CD4-positive, alpha-beta T cell treated with Interferon alpha-2 for 1 hour (primary cell): ENCODE data around the gene ELP4.

ENCODE experiments used
- DNase-seq, 2 donors: peaks; one replicate each; pipeline ENCODE4 v3.0.0-alpha.2; 2020 to 2022

Gene ELP4

DNA sequence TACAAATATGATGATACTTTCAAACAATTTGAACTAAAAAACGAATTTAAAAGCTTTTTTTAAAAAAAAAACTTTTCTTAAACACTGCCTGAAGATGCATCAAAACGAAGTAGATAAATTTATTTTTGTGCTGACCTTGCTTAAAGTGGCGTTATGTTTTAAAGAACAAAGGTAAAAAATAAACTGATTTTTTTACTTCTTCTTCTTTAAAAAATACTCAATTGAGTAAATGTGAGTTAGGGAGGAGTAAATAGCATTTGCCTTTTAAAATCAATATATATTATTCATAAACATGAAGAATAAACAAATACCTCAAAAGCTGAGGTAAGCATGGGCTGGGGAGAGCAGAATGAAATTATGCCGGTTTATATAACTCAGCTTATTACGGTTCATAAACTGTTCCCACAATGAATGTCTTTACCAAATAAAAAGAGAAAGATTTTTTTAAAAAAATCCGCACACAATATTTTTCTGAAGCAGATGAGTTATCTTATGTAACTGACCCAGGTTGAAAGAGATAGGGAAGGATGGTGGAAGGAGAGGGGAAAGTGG lies 292.5 kb downstream of the ELP4 start:
- no peak for DNase-seq

DNA sequence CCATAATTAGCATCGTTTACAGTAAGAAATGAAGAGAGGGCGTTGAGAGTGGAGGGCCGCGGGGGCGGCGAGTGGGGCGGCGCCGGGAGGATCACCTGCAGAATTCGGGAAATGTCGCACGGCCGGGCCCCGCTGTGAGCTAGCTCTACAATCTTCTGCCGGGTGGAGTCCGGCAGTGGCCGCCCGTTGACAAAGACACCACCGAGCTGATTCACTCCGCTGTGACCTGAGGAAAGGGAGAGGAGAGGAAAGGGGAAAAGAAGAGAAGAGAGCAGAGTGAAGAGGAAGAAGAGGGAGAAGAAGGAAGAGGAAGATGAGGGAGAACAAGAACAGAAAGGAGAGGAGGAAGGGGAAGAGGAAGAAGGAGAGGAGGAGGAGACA lies 293.0 kb downstream of the ELP4 start:
- DNase-seq = no peak

DNA sequence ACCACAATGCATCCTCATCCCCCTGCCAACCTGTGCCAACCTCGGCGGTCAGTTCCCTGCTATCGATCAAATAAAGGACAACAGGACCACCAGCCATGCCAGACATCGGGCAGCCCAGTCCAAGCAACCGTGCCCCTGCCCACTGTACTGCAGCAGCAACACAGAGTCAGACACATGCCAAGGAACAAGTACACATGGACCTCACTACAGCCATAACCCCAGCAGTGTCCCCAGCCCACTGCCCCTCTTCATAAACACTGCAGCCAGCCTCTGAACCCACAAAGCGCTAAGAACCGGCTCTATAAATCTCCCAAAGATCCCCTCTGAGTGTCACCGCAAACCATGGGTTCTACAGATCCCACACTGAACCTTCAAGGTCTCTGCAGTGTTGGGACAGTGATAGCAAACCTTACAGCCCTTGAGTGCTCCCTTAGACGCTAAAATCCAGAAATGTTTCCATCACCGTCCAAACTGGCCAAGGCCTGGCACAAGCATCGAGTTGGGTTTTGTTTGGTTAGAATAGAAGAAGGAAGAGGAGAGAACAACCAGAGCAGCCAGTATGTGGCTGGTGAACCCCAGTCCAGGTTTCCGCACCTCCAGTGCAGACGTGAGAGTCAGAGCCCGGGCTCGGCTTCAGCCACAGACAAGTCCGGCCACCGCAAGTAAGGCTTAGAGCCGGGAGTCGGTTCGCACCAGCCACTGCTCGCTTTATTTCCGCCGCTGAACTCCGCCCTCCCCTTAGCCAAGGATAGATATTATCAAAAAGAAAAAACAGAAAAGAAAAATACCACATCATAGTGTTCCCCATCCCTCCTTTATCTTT lies 293.6 kb downstream of the ELP4 start:
- DNase-seq = no peak

DNA sequence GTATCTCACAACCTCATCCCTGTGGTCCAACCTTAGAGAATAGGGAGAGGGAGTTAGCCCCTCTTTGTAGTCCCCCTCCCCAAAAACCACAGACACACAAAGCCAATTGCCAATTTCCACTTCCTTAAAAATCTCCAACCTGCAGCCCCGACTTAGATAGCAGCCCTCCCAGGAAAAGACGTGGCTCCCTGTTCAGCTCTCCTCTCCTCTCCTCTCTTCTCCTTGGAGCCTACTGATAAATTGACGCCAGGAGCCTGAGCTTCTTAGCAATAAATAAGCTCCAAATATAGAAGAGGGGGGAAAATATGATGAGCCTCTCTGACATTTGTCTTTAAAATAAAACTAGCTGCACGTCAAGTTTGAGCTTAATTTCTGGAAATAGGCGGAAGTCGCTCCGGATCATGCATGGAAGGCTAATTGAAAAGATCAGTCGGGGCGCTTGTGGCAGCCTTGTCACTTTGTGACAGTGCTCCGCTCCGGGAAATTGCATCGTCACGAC lies 294.3 kb downstream of the ELP4 start:
- DNase-seq = no peak

DNA sequence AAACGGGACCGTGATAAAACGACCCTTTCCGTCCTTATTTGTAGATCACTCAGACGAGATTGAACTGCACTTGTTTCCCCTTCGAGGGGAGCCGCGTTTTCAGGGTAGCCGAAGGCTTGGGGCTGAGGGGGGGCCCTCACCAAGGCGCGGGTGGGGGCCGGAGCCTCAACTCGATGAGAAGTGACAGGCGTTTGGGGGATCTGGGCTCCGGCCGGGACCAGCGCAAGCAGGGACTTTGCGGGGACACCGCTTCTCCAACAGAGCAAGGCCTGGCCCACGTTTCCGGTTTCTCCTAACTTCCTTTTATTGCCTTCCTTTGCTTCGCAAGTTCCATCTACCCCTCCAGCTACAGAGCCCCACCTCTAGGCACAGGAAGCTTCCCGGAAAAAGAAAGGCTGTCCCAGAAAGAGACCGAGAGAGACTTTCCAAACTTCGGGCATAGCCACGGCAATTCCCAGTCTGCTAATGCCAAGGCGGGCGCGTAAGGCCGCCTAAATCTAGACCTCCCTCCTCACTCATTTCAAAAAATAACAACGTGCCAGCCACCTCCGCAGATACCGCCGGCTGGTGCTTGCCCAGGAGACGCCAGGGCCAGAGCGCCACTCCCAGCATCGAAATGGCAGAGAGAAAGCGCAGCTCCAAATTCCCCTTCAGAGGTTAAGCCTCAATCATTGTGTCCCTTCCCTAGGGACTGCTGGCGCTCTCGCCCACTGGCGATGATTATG lies 294.9 kb downstream of the ELP4 start:
- DNase-seq = no peak

DNA sequence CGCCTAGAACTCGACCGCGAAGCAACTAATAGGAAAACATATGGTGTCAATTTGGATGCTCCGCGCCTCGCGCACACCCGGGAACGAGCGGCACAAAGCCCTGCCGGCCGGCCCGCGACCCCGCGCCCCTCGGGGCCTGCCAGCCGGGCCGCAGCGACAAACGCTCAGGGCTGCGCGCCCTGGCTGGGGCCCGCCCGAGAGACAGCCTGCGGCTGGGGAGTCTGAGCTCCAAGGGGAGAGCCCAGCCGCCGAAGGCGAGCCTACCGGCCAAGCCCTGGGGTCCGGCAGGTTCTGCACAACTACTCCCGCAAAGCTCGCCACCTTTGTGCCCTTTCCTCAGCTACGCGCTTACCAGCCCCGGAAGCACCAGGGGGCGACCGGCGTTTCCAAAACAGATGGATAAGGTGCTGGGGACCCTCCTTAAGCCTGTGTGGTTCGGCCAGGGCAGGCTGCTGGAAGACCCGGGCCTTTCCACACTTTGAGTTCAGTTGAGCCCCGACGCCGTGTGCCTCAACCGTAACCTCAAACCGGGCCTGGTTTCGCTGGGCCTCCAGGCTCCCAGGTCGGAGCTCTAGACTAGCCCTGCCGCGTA lies 295.6 kb downstream of the ELP4 start:
- no peak for DNase-seq

DNA sequence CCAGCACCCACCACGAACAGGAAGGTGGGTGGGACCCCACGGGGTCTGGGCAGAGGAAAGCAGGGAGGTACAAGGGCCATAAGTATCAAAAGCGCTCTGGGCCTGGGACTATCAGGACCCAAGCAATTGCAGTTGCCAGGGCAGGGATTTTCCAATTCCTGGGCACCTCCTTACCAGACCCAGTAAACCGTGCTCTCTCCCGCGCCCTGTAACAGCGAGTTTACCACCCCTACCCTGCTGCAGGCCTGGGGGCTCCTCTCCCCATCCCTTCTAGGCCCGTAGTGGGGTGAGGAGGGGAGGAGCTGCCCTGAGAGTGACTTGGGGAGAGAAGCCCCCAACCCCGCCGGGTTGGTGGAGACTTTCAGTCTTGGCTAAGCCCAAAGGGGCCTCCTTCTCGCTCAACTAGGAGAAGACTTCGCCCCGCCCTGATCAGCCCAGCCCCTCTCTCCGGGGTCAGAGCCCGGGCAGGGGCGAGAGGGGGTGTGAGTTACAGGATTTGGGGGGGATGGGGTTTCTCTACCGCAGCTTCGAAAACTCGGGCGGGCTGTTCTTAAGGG lies 296.1 kb downstream of the ELP4 start:
- DNase-seq = no peak

DNA sequence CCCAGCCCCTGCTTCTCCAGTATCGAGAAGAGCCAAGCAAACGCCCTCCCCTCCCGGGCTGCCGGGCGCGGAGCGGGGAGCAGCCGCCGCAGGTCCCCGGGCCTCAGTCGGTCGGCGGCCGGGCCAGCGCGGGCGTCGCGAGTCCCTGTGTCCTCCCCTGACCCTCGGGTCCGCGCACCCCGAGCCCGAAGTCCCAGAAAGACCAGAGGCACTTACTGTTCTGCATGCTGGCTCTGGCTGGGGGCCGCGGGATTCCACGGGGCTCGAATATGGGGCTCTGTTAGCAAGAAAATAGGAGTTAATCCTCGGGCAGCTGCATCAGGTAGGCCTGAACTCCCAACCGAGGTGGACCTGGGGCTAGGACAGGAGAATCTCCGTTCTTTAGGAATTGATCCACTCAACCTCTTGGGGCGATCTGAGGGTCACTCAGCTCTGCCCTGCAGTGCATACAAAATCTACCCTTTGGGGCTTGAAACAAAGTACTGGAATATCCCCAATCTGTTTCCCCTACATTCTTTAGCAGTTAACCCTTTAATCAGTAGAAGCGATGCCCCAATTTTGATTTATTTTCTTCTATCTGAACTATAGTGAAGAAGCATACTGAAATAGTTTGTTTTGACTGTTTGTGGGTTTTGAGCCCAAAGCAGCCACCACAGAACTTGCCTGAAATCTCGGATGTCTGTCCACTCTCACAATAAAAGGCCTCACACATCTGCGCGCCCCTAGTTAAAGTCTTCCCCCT lies 296.8 kb downstream of the ELP4 start:
- no peak for DNase-seq

DNA sequence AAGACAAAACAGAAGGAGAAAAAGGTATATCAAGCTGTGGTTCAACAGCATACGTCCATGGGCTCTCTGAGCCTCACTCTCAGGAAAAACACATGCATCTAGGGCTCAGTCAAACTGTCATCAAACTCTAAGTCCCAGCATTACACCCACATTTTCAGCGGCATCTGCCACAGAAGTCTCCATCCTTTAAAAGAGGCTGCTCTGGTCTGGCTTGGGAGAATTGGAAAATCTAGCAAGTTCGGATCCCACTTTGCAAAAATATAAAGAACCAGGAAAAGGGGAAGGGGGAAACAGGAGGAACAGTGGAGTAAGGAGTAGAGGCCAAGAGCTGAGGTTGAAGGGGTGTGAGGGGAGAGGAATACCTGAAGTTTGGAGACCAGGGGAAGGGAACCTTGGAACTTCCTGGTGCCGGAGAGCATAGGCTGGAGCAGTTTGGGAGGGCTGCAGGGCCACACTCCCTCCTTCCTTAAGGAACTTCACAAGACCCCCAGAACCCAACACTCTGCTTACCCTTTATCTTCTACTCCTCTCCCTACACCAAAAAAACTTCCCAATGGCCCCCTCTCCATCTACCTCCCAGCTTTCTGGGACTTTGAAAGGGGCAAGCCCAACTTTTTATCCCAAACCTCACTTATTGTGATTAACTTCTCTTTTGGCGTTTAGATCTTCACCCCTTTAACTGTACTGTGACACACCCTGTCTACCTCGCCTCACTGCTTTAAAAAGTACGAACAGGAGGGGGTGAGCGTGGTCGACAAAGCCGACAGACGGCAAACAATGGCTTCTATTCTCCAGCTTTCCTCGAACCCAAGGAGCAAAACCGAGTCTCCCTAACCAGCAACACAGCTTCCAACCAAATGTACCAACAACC lies 297.6 kb downstream of the ELP4 start:
- no peak for DNase-seq

DNA sequence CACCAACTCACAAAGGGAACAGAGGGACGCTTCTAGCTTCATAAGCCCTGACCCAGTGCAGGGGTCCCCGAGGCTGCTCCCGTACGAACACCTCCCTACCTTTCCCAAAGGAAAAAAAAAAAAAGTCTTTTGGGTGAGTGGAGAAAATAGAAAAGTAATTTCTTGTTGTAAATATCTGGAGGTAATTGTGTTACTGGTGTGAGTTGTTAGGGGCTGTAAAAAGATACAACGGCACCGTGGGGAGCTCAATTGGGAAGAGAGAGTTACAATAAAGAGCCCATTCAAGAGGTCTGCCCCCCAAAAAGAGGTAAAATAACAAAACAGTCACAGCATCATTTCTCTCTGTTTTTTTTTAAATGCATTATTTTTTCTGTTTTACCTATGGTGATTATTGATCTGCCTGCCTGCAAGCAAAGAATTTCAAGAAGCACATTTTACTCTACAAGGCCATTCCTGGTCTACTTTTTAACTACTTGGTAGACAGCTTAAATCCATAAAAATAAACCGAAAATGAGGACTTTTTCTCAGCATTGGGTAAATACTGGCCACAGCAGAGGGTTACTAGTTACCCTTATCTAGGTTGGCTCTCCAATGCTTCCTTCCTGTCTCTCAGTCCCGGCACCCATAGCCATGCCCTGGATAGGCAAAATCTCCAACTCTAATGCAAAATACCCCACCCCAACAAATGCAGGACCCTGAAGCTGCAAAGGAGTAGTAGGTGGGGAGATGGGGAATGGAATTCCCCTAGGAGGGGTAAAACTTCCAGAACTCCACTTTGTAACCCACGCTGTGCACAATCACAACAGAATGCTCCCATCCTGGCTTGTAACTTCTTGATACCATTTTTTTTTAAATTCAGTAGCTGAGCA lies 298.5 kb downstream of the ELP4 start:
- no peak for DNase-seq

DNA sequence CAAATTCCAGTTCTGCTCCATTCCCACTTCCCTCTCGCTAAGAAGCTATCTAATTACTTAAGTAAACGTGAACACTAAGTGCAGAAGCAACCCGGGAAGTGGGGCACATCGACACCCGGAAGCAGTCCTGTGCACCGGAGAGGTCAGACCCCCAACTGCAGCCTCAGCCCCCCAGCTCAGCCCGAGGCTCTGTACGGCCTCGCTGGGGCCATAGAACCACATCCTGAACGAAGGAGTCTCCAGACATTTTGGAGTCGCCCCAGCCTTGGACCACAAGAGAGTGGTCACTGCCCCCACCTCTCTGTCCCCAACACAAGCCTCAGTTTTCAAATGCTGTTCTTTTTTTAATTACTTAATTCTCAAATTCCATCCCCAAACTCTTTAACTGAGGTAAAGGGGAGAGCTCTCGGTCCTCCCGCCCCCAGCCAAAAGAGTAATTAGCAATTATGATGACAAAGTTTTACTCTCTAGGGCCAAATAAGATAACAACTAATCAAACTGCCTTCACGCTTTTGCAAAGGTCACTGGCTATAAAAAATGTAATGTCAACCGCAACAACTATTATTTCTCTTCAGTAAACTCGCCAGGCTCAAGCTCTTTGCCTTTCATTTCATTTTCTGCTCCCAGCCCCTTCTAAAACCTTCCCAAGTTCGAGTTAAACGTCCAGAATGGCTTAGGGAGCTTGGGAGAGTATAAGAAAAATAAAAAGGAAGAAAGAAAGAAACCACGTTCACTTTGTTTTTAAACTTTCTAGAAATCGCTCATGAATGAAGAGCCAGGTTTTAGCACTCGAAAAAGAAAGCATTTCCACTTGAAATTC lies 299.4 kb downstream of the ELP4 start:
- no peak for DNase-seq

DNA sequence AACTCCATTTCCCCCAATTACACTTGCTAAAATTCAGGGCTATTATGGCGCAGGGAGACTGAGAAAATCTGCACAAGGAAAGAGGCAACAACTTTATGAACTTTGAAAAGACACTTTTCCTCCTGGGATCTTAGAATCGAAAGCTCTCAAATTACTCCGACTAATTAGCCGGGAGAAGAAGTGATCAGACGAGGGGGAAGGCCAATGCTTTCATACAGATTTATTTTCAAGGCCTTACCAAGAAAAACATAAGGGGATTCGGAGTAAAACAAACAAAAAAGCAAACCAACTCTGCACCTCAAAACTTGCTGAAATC lies 299.9 kb downstream of the ELP4 start:
- DNase-seq = no peak

DNA sequence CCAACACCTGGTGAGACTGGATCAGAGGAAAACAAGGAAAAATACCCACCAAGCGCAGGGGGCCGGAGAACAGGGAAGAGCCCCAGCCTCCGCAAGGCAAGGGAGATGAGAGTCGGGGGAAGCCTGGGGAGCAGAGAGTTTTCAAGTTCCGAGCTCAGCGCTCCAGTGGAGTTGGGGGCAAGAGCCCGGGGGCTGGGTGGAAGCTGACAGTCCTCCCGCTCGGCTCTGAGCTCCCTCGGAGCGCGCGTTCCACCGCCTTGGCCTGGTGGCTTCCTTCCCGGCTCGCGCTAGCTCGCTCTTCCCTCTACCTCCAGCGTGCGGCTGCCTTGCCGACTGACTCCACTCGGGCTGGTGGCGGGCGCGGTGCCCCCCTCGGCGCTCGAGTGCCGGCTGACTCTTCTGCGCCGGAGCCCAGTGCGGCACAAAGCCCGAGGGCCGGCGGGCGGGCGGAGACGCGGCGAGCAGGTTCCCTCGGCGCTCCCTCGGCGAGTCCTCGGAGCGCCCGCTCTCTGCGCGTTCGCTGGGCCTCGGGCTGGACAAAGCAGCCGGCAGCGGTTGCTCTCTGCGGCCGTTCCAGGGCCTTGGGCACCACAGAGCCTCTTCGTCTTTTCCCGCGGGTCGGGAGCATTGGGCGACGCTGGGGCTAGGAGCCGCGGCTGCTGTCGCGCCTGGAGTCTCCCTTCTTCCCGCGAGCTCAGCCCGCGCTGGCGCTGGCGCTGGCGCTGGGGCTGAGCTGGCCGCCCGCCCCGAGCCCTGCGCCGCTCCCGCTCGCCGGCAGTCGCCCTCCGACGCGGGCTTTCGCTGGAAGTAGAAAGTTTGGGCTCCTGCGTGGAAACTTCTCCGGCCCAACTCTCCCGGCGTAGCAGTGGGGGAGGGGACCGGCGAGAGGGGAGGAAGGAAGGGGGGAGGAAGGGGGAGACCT lies 300.6 kb downstream of the ELP4 start:
- DNase-seq = no peak

DNA sequence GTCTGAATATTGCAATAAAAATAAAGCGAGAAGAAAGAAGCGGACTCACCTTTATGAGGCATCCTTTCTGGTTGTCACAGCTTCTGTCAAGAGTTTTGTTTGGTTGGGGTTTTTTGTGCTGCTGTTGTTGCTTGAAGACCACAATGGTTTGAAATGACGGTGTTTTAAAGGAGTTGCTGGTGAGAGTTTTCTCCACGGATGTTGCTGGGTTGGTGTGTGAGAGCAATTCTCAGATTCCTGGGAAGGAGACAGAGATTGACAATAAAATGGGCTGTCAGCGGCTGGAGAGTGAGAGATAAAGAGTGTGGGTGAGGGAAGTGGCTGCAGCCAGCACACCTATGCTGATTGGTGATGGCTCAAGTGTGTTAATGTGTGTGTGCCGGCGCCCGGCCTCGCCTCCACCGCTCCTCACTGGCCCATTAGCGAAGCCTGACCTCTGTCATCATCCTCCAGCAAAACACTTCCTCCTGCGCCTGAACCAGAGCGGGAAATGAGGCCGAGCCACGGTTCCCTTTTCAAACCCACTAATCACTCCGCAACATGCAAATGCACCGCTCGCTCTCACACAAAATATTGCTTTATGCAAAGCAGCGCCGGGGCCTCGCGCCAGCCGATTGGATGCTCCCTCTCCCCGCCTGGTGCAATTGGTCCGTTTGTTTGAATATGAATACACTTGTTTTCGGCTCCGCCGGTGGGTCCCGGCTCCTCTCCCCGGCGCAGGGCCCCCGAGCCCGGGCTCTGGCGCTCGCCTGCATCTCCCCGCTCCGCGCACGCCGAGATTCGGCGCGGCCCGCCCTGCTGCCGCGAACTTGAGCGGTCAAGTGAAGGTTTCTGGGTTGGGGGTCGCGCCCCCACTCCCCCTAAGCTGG lies 301.4 kb downstream of the ELP4 start, which contains the start of gene PAX6:
PAX6 (minus strand) TSS at position 544 of the 869 bp plus-strand sequence. CDS start 4,911 bp downstream, outside the sequence.
- peak; percentile 50 to 65 for DNase-seq

DNA sequence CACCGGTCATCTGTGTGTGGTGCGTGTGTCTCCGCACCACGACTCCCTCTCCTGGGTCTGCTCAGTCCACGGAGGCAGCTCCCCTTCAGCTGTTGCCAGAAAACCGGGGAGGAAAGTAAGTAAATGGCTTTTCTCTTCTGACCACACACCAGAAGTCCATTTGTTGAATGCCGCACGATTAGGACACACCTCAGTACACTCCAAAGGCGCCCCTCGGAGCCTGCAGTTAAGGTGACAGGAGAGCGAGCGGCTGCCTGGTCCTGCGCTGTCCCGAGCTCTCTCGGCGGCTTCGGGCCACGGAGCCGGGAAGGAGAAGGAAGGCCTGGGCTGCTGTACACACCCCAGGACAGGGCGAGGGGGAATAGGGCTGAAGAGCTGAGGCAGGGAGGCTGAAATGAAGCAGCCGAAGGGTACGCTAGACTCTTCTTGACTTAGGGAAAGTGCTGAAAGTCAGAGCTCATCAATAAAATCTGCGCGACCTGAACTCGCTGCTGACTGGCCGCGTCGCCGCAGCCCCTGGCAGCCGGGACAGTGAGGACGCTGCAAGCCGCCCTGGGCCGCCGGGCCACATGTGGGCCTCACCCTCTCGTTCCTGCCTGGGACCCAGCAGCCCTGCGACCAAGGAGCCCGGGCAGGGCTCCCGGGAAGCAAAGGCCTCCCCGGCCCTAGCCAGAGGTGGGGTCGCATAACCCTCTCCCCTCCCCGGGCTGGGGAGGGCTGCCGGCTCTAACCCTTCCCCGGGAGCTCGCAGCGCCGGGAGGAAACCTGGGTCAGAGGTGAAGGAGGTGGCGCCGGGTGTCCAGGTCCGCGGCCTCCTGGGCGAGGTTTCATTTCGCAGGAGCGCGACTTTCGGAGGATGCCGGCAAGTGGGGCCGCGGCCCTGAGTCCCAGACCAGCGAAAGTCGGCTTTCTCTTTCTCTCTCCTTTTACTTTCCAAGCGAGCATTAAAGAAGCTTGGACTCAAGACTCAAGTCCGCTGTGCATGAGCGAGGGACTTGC lies 303.1 kb downstream of the ELP4 start:
- DNase-seq = no peak
